Measurements from ENCODE around the gene EDEM2. TPM values are rescaled to one million over a fixed set of nuclear protein-coding genes. Genes with fewer than 3 reads are reported as not detected.
"Not testable (repeated sequence)": the region's sequence is repeated elsewhere in the genome, so short reads cannot be mapped to it uniquely, and the experiment has no call there.

The EDEM2 gene
- total RNA-seq, 1 donor from 2014 or later = 40.1 TPM

DNA sequence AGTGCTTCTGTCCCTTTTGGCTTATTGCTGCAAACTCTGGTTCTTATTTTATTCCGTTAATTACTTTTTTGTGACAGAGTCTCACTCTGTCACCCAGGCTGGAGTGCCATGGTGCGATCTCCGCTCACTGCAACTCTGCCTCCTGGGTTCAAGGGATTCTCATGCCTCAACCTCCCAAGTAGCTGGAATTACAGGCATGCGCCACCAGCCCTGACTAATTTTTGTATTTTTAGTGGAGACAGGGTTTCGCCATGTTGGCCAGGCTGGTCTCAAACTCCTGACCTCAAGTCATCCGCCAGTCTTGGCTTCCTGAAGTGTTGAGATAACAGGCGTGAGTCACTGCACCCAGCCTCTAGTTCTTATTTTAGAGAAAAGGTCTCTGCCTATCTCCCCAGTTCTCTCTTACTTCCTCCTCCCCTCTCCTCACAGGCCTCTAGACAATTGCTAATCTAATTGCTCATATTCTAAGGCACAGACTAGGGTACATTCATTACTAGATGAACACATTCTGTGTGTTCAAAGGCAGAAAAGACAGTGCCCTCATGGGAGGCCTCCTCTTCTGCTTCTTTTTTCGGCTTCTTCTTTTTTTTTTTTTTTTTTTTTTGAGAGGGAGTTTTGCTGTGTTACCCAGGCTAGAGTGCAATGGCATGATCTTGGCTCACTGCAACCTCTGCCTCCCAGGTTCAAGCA is 27.0 kb downstream of the EDEM2 start:
- no peaks in the 10 kb centered on the region for H3K9me3 Mint-ChIP-seq (ENCODE audit: low read depth)
- no peak overlapping the region for H3K4me3 Mint-ChIP-seq (ENCODE audit: low read depth)
- peaks cover 34% of the 10 kb centered on the region for H3K36me3 Mint-ChIP-seq (ENCODE audit: insufficient read depth)
- no peaks in the 10 kb centered on the region for H3K4me1 Mint-ChIP-seq (ENCODE audit: low read depth)
- H3K27ac Mint-ChIP-seq = peak overlapping the region; percentile 27
- no peak for TF ChIP-seq CTCF (IDR thresholded peaks at IDR 0.05; ENCODE audit: unreplicated experiment)
- no peaks in the 10 kb centered on the region for H3K27me3 Mint-ChIP-seq
- DNase-seq (ENCODE audit: low spot score, unreplicated experiment) = no peak

GRCh38 chr20:35117629-35118028 is 29.5 kb downstream of the EDEM2 start:
- H3K4me1 Mint-ChIP-seq (ENCODE audit: low read depth) = no peaks in the 10 kb centered on the region
- no peak for TF ChIP-seq CTCF (IDR thresholded peaks at IDR 0.05; ENCODE audit: unreplicated experiment)
- no peak overlapping the region for H3K27ac Mint-ChIP-seq
- H3K36me3 Mint-ChIP-seq (ENCODE audit: insufficient read depth) = peaks cover 31% of the 10 kb centered on the region
- no peak for DNase-seq (ENCODE audit: low spot score, unreplicated experiment)
- no peaks in the 10 kb centered on the region for H3K9me3 Mint-ChIP-seq (ENCODE audit: low read depth)
- H3K4me3 Mint-ChIP-seq (ENCODE audit: low read depth) = no peak overlapping the region
- no peaks in the 10 kb centered on the region for H3K27me3 Mint-ChIP-seq

DNA sequence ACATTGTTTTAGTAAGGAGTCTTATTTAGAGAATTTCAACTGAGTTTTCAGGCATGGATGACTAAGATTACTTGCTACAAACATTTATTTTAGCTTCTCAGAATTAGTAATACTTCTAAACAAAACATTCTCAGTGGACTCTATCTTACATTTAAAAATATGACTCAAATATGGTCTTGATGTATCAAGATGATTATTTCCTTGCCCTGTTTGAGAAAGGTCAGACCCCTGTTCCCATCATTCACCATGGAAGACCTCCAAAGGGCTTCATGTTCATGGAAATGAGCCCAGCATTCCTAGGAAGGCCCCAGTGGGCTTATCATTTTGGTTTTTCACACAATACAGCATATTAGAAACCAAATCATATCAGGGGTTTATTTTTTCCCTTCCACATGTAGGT is 29.9 kb downstream of the EDEM2 start:
- Mint-ChIP-seq H3K4me3 (ENCODE audit: low read depth) (no peak overlapping the region), H3K27me3 (no peaks in the 10 kb centered on the region), H3K4me1 (ENCODE audit: low read depth) (no peaks in the 10 kb centered on the region), H3K9me3 (ENCODE audit: low read depth) (no peaks in the 10 kb centered on the region), H3K27ac (no peak overlapping the region), H3K36me3 (ENCODE audit: insufficient read depth) (peaks cover 33% of the 10 kb centered on the region)
- DNase-seq (ENCODE audit: low spot score, unreplicated experiment) = no peak
- no peak for TF ChIP-seq CTCF (IDR thresholded peaks at IDR 0.05; ENCODE audit: unreplicated experiment)

DNA sequence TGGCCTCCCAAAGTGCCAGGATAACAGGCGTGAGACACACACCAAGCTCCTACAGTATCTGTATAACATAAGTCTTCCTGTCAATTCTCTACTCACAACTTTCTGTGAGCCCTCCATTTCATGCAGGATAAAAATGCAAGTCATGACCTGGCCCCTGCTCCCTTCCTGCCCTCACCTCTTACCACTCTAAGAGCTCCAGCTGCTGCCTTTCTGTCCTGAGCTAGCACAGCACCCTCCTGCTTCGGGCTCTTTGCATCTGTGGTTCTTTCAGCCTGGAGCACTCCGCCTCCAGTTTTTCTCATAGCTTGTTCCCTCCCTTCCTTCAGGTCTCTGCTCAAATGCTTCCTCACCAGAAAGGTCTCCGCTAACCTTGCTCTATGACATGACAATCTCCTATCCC is 30.9 kb downstream of the EDEM2 start:
- H3K36me3 Mint-ChIP-seq (ENCODE audit: insufficient read depth) = peaks cover 30% of the 10 kb centered on the region
- no peak for TF ChIP-seq CTCF (IDR thresholded peaks at IDR 0.05; ENCODE audit: unreplicated experiment)
- no peaks in the 10 kb centered on the region for H3K9me3 Mint-ChIP-seq (ENCODE audit: low read depth)
- peak overlapping the region; percentile 53 for H3K27ac Mint-ChIP-seq
- no peaks in the 10 kb centered on the region for H3K27me3 Mint-ChIP-seq
- H3K4me3 Mint-ChIP-seq (ENCODE audit: low read depth) = no peak overlapping the region
- no peak for DNase-seq (ENCODE audit: low spot score, unreplicated experiment)
- H3K4me1 Mint-ChIP-seq (ENCODE audit: low read depth) = no peaks in the 10 kb centered on the region

DNA sequence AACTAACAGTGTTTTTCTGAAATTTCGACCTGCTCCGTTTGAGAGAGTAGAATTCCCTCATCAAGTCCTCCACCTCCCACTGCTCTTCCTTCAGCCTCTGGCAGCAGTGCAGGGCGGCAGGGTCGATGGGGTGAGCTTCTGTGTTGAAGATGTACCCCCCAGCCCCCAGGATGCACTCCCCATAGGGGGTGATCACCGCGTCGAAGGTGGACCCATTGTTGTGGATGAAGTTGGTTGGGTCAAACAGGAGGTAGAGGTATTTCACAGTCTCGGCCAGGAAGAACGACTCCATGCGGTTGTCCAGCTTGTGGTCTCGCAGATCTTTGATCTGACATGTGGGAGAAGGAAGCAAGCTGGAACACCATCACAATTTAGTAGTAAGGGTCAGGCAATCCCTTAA is 31.5 kb downstream of the EDEM2 start:
- Mint-ChIP-seq H3K36me3 (ENCODE audit: insufficient read depth) (peaks cover 27% of the 10 kb centered on the region), H3K4me1 (ENCODE audit: low read depth) (no peaks in the 10 kb centered on the region), H3K27ac (no peak overlapping the region), H3K27me3 (no peaks in the 10 kb centered on the region), H3K4me3 (ENCODE audit: low read depth) (no peak overlapping the region), H3K9me3 (ENCODE audit: low read depth) (no peaks in the 10 kb centered on the region)
- no peak for TF ChIP-seq CTCF (IDR thresholded peaks at IDR 0.05; ENCODE audit: unreplicated experiment)
- DNase-seq (ENCODE audit: low spot score, unreplicated experiment) = no peak

- H3K4me3 Mint-ChIP-seq (ENCODE audit: low read depth); H3K27me3 Mint-ChIP-seq; H3K27ac Mint-ChIP-seq; H3K9me3 Mint-ChIP-seq (ENCODE audit: low read depth); H3K4me1 Mint-ChIP-seq (ENCODE audit: low read depth); DNase-seq (ENCODE audit: low spot score, unreplicated experiment): not testable (repeated sequence)
- peaks cover 19% of the 10 kb centered on the region for H3K36me3 Mint-ChIP-seq (ENCODE audit: insufficient read depth)
Measured at GRCh38 chr20:35112276-35112675, 34.9 kb downstream of the EDEM2 start.

All from progenitor cell of endocrine pancreas (in vitro differentiated cells).